Fibroblast of mammary gland (primary cell): ENCODE measurements around the gene CCL24.
A peak's percentile ranks its signal among the peaks of the same experiment; 100 is the strongest.
"Not testable (repeated sequence)": the region's sequence is repeated elsewhere in the genome, so short reads cannot be mapped to it uniquely, and the experiment has no call there.

Experiments
- DNase-seq: peaks from one replicate; pipeline ENCODE4 v3.0.0-alpha.2; 2010; ENCODE audit warnings: low read depth
- H3K4me3 ChIP-seq: 2 replicates; pipeline ENCODE4 v1.5.1; 2011; ENCODE audit warnings: low read depth, mild to moderate bottlenecking, low read length, moderate library complexity; ENCODE audit not compliant: control insufficient read depth
- TF ChIP-seq, protein P1 (sequence below): conservative IDR thresholded peaks from 2 replicates; pipeline ENCODE4 v1.5.1; 2011; ENCODE audit warnings: low read depth, low read length, inconsistent platforms; ENCODE audit not compliant: control insufficient read depth, insufficient read depth

CCL24 gene

DNA sequence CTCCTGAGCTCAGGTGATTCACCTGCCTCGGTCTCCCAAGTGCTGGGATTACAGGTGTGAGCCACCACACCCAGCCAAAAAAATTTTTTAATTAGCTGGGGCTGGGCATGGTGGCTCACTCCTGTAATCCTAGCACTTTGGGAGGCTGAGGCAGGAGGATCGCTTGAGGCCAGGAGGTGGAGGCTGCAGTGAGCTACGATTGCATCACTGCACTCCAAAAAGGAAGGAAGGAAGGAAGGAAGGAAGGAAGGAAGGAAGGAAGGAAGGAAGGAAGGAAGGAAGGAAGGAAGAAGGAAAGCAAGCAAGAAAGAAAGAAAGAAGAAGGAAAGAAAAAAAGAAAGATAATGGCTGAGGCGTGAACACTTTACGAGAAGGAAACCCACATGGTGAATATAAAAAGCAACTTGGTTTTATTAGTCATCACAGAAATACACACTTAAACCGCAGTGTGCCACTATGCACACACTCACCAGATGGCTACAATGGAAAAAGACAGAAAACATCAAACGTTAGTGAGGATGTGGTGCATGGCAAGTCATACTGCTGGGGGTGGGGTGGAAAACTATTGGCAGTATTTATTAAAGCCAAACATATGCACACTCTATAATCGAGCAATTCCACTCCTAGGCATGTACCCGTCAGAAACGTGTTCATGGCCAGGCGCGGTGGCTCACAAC lies 37.2 kb downstream of the CCL24 start:
- no peak overlapping the region for H3K4me3 ChIP-seq
- TF ChIP-seq, protein P1, sequence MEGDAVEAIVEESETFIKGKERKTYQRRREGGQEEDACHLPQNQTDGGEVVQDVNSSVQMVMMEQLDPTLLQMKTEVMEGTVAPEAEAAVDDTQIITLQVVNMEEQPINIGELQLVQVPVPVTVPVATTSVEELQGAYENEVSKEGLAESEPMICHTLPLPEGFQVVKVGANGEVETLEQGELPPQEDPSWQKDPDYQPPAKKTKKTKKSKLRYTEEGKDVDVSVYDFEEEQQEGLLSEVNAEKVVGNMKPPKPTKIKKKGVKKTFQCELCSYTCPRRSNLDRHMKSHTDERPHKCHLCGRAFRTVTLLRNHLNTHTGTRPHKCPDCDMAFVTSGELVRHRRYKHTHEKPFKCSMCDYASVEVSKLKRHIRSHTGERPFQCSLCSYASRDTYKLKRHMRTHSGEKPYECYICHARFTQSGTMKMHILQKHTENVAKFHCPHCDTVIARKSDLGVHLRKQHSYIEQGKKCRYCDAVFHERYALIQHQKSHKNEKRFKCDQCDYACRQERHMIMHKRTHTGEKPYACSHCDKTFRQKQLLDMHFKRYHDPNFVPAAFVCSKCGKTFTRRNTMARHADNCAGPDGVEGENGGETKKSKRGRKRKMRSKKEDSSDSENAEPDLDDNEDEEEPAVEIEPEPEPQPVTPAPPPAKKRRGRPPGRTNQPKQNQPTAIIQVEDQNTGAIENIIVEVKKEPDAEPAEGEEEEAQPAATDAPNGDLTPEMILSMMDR: no peak
- DNase-seq: peak; percentile 95

DNA sequence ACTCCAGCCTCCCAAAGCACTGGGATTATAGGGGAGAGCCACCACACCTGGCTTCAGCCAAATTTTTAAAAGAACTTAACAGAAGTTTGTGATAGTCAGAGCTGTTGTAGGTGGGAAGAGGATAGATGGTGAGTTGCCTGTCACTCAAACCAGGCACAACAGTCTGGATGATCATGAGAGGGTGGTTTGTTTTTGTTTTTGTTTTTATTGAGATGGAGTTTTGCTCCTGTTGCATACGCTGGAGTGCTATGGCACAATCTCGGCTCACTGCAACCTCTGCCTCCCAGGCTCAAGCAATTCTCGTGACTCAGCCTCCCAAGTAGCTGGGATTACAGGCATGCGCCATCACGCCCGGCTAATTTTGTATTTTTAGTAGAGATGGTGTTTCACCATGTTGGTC lies 39.6 kb downstream of the CCL24 start:
- not testable (repeated sequence) for DNase-seq, H3K4me3 ChIP-seq

DNA sequence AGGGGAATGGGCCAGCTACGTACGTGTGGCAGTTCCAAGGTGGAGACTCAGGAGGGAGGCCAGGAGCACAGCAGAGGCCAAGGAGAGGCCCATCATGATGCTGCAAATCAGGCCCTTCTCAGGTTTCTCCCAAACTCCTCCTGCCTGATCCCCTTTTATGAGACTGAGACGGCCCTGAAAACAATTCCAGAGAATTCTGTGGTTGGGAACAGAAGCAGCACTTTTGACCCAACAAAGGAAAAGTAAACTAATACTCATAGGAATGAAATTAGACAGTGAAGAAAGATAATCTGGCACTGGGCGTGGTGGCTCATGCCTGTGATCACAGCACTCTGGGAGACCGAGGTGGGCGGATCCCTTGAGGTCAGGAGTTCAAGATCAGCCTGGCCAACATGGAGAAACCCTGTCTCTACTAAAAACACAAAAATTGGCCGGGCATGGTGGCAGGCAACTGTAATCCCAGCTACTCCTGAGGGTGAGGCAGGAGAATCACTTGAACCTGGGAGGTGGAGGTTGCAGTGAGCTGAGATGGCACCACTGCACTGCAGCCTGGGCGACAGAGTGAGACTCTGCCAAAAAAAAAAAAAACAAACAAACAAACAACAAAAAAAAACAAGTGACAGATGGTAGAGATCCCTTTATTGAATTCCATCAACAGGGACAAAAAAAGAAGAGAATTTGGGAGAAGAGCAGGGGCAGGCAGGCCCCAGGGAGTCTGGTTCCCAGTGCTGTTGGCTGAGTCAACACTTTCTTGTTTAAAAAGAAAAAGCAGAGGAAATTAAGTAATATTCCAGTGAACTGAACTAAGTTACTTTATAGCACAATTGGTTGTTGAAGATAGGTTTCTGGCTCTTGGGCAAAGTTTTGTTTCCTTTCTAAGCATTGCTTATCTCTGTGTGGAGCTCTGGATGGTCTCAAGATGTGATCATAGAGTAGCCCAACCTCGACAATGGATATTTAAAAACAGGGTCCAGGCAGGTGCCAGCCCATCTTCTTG lies 41.2 kb downstream of the CCL24 start, which contains the start of gene CCL26:
TSS of gene CCL26 (minus strand) at position 131 of the 997 bp plus-strand sequence. CDS start at position 96, 35 bp downstream.
- TF ChIP-seq, protein P1: no peak
- H3K4me3 ChIP-seq: no peak within 1 kb of the TSS
- peak; percentile 93 for DNase-seq

DNA sequence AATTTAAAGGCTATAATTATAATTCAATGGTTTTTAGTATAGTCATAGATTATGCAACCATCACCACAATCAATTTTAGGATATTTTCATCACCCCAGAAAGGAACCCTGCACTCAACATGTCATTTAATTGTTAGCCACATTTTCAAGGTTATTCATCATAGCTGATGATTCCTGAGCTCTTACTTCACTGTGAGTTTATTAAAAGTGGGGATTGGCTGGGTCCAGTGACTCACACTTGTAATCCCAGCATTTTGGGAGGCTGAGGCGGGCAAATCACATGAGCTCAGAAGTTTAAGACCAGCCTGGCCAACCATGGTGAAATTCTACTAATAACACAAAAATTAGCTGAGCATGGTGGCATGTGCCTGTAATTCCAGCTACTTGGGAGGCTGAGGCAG lies 42.4 kb downstream of the CCL24 start:
- peak; percentile 61 for DNase-seq
- TF ChIP-seq, protein P1: no peak
- H3K4me3 ChIP-seq: no peak overlapping the region

DNA sequence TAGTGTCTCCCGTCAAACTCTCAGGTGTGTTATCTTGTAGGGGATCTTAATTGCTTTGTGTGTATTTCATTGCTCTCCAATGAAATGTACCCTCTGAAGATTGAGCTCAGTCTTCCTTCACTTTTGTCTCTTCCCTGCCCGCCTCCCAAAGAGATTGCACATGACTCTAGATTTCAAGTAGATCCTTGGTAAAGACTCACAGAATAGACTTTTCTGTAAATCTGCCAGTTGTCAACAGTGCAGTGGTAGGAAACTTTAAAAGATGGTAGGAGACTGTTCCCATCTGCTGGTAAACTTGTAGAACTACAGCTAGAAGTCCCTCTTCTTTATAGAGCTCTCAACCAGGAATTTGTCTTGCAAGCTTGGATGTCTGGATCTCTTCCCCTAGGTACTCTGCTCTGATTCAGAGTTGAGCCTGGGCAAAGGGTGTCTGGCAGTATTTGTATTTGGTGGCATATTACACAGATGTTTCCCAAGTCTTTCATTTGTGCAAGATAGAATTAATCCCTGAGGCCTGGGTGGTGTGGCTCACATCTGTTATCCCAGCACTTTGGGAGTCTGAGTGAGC lies 51.2 kb downstream of the CCL24 start:
- peak; percentile 78 for DNase-seq
- H3K4me3 ChIP-seq: no peak overlapping the region
- TF ChIP-seq, protein P1: peak; percentile 84

DNA sequence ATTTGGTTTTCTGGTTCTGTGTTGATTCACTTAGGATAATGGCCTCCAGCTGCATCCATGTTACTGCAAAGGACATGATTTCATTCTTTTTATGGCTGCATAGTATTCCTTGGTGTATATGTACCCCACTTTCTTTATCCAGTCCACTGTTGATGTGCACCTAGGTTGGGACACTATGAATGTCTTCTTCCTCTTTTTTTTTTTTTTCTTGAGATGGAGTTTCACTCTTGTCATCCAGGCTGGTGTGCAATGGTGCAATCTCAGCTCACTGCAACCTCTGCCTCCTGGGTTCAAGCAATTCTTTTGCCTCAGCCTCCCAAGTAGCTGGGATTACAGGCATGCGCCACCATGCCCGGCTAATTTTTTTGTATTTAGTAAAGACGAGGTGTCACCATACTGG lies 51.8 kb downstream of the CCL24 start:
- H3K4me3 ChIP-seq, DNase-seq: not testable (repeated sequence)
